Panc1 (cell line): ENCODE data around the gene SLC35A2. TPM values are rescaled to one million over a fixed set of nuclear protein-coding genes. Genes with fewer than 3 reads are reported as not detected.

ENCODE experiments used
- ATAC-seq: fragments of 200-7000 bp; cut with Tn5 transposase; 2 replicates; pipeline ENCODE4 v1.9.1; 2020; ENCODE audit warnings: mild to moderate bottlenecking, moderate library complexity
- BruUV-seq: library from RNA; stranded (reverse); fragments of 400-500 nt; replicated peaks from 2 replicates; lab custom pipeline; 2021; lab: Mats Ljungman, UMichigan
- CTCF ChIA-PET: fragments of 300-600 bp; sonication (Branson Sonifier 250); formaldehyde crosslinking; loops from one replicate; lab custom pipeline; 2022; ENCODE audit warnings: antibody characterized with exemption; lab: Charles Lee
- POLR2A ChIA-PET: fragments of 300-600 bp; sonication (Branson Sonifier 250); formaldehyde crosslinking; loops from one replicate; lab custom pipeline; 2022; ENCODE audit warnings: antibody characterized with exemption; lab: Charles Lee
- DNase-seq: peaks from one replicate; pipeline ENCODE4 v3.0.0-alpha.2; 2010; ENCODE audit warnings: low read depth, low spot score
- H3K27ac ChIP-seq: 2 replicates; pipeline ENCODE4 v1.5.1; 2011; ENCODE audit warnings: mild to moderate bottlenecking, low read length, inconsistent platforms
- H3K27me3 ChIP-seq: fragments of 200-500 bp; sonication (Bioruptor generic); 2 replicates; pipeline ENCODE4 v1.6.0; 2014; ENCODE audit warnings: low read length, inconsistent platforms; ENCODE audit not compliant: control insufficient read depth, insufficient read depth
- H3K36me3 ChIP-seq: fragments of 200-500 bp; sonication (Bioruptor generic); 2 replicates; pipeline ENCODE4 v1.5.1; 2014; ENCODE audit warnings: inconsistent platforms, mild to moderate bottlenecking, low read length, moderate library complexity; ENCODE audit not compliant: control insufficient read depth, insufficient read depth
- H3K4me1 ChIP-seq: 2 replicates; pipeline ENCODE4 v1.5.1; 2011; ENCODE audit warnings: inconsistent platforms, mild to moderate bottlenecking, low read length, moderate library complexity; ENCODE audit not compliant: control insufficient read depth, insufficient read depth
- H3K4me3 ChIP-seq, 2 experiments: 2 replicates each; pipeline ENCODE4 v1.5.1; 2011 to 2012; ENCODE audit warnings: low read depth in 2 of 2, low read length in 2 of 2, mild to moderate bottlenecking in 2 of 2, inconsistent platforms in 1 of 2, moderate library complexity in 1 of 2
- H3K9me3 ChIP-seq: fragments of 200-500 bp; sonication (Bioruptor generic); 2 replicates; pipeline ENCODE4 v1.5.1; 2014; ENCODE audit warnings: low read depth, mild to moderate bottlenecking, inconsistent platforms, low read length, moderate library complexity; ENCODE audit not compliant: control insufficient read depth, insufficient read depth
- CTCF ChIP-seq: fragments of 450-650 bp; IDR thresholded peaks from 2 replicates; pipeline ENCODE4 v1.5.1; 2017; ENCODE audit warnings: mild to moderate bottlenecking
- POLR2AphosphoS5 ChIP-seq: IDR thresholded peaks from 2 replicates; pipeline ENCODE4 v1.6.1; 2012; ENCODE audit warnings: mild to moderate bottlenecking, low read depth, low read length, moderate library complexity
- REST ChIP-seq, 2 experiments: IDR thresholded peaks; 2 replicates each; pipeline ENCODE4 v1.6.1; 2011 to 2012; ENCODE audit warnings: low read depth in 2 of 2, control low read depth in 1 of 2, low read length in 1 of 2, mild to moderate bottlenecking in 1 of 2, moderate library complexity in 1 of 2; ENCODE audit not compliant: insufficient read depth in 1 of 2
- SIN3A ChIP-seq: IDR thresholded peaks from 2 replicates; pipeline ENCODE4 v1.6.1; 2012; ENCODE audit warnings: low read depth, mild to moderate bottlenecking, low read length, moderate library complexity, borderline replicate concordance; ENCODE audit not compliant: insufficient read depth
- TCF7L2 ChIP-seq: IDR thresholded peaks from 2 replicates; pipeline ENCODE4 v1.6.1; 2011; ENCODE audit warnings: mild to moderate bottlenecking, low read depth, low read length, inconsistent platforms
- in situ Hi-C: cut with HindIII; loops from 2 replicates; pipeline ENCODE4 v1.10.0; 2016; ENCODE audit warnings: low sequenced_read_pairs, low pct_unique_long_range_greater_than_20kb
- intact Hi-C: fragments of 100-400 bp; cut with micrococcal nuclease; formaldehyde crosslinking; loops from one replicate; pipeline ENCODE4 v1.10.0; 2022; ENCODE audit not compliant: unreplicated experiment
- total RNA-seq: library from RNA; stranded (reverse); gene quantifications from one replicate; pipeline ENCODE4 v1.2.1, GENCODE V29; 2021; ENCODE audit not compliant: unreplicated experiment

The SLC35A2 gene
- total RNA-seq, 1 experiment from 2014 or later = 72.4 TPM

GRCh38 chrX:48927736-48928382 is 16.4 kb upstream of the SLC35A2 start:
- in situ Hi-C loops = no loop called here
- Histone ChIP-seq H3K27ac (no peak overlapping the region), H3K27me3 (no peaks in the 10 kb centered on the region), H3K4me3 (no peak overlapping the region), H3K4me1 (no peaks in the 10 kb centered on the region), H3K9me3 (no peaks in the 10 kb centered on the region), H3K36me3 (no peaks in the 10 kb centered on the region; the same call in 1 of the 2 replicates)
- intact Hi-C loops = no loop called here
- ATAC-seq (no peak), DNase-seq (no peak)
- BruUV-seq = TSS peak; percentile 47
- CTCF ChIA-PET = no interaction called here
- TF ChIP-seq SIN3A (no peak), CTCF (no peak), POLR2AphosphoS5 (no peak), REST (IDR thresholded peaks at IDR 0.05; ENCODE audit: insufficient read depth in 1 of 2, low read depth in 2 of 2, low read length in 1 of 2) (no peak), TCF7L2 (no peak)
- POLR2A ChIA-PET = no interaction called here

DNA sequence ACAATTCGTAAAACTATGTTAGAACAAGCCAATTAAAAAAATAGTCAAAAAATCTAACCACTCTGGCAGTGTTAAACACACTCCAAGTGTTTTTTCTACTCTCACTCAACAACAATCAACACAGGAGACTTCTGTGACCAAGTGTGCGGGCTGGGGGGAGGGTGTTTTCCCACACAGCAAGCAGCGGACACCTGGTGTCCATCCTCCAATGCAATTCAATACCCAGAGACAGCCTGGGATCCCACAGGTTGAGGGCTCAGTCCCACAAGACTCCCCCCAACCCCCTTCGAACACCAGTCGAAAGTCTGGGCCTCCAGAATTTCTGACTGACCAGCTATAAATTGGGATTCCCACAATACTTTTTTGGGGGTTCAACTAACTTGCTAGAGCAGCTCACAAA is 15.7 kb upstream of the SLC35A2 start:
- no TSS peak for BruUV-seq
- Histone ChIP-seq H3K36me3 (no peaks in the 10 kb centered on the region; the same call in 1 of the 2 replicates), H3K9me3 (no peaks in the 10 kb centered on the region), H3K4me1 (no peaks in the 10 kb centered on the region), H3K4me3 (no peak overlapping the region), H3K27me3 (no peaks in the 10 kb centered on the region), H3K27ac (no peak overlapping the region)
- ChIA-PET CTCF (no interaction called here), POLR2A (no interaction called here)
- in situ Hi-C loops (no loop called here), intact Hi-C loops (no loop called here)
- no peak for ATAC-seq
- no peak for DNase-seq
- TF ChIP-seq CTCF = no peak
- TF ChIP-seq SIN3A = no peak
- no peak for TF ChIP-seq TCF7L2
- TF ChIP-seq POLR2AphosphoS5 = no peak
- TF ChIP-seq REST (IDR thresholded peaks at IDR 0.05; ENCODE audit: insufficient read depth in 1 of 2, low read depth in 2 of 2, low read length in 1 of 2) = no peak
